ENCODE results near the gene KLHDC8A. TPM values are rescaled to one million over a fixed set of nuclear protein-coding genes. Genes with fewer than 3 reads are reported as not detected.
A peak's percentile ranks its signal among the peaks of the same experiment; 100 is the strongest.

The KLHDC8A gene
- total RNA-seq, 1 experiment from 2014 or later: not detected

DNA sequence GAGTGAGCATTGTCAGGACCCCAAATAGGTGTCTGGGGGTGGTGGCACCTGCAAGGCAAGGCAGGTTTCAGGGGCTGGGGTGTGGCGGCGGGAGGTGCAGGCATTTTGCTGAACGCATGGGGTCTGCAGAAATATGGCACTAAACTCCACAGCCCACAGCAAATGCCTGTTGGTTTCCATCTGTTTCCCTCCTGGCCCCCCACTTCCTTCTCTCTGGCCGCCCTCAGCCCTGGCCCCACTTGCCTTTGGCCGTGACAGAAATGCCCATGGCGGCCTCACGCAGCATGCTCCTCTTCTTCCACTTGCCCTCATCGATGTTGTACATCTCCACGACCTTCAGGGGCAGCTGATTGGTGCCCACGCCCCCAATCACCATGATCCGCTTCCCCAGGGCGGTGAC is 13.7 kb downstream of the KLHDC8A start:
- CTCF ChIA-PET: no interaction called here
- BruUV-seq (replicated peaks): no TSS peak
- H3K9me3 ChIP-seq (ENCODE audit: low read depth, low read length, poor library complexity, severe bottlenecking): no peaks in the 10 kb centered on the region
- H3K36me3 ChIP-seq (ENCODE audit: insufficient read depth, low read length, poor library complexity, severe bottlenecking): no peaks in the 10 kb centered on the region
- peaks cover 4% of the 10 kb centered on the region for H3K4me1 ChIP-seq (ENCODE audit: insufficient read depth, low read length, poor library complexity, severe bottlenecking)
- POLR2A ChIA-PET (ENCODE audit: low non-redundant PET): no interaction called here
- intact Hi-C loops (cut with micrococcal nuclease; ENCODE audit: unreplicated experiment): no loop called here
- H3K4me3 ChIP-seq (ENCODE audit: low read depth, low read length, poor library complexity, severe bottlenecking): peak overlapping the region; percentile 44
- no peak for DNase-seq (ENCODE audit: low spot score)
- no peak overlapping the region for H3K27ac ChIP-seq (ENCODE audit: low read depth, low read length, poor library complexity, severe bottlenecking)
- peaks cover 21% of the 10 kb centered on the region for H3K27me3 ChIP-seq (replicated peaks; ENCODE audit: insufficient read depth, low read depth, low read length, poor library complexity)
- TF ChIP-seq, protein P1, sequence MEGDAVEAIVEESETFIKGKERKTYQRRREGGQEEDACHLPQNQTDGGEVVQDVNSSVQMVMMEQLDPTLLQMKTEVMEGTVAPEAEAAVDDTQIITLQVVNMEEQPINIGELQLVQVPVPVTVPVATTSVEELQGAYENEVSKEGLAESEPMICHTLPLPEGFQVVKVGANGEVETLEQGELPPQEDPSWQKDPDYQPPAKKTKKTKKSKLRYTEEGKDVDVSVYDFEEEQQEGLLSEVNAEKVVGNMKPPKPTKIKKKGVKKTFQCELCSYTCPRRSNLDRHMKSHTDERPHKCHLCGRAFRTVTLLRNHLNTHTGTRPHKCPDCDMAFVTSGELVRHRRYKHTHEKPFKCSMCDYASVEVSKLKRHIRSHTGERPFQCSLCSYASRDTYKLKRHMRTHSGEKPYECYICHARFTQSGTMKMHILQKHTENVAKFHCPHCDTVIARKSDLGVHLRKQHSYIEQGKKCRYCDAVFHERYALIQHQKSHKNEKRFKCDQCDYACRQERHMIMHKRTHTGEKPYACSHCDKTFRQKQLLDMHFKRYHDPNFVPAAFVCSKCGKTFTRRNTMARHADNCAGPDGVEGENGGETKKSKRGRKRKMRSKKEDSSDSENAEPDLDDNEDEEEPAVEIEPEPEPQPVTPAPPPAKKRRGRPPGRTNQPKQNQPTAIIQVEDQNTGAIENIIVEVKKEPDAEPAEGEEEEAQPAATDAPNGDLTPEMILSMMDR (conservative IDR thresholded peaks at IDR 0.05; ENCODE audit: low read depth, low read length): no peak
- no peak for TF ChIP-seq EZH2 (IDR thresholded peaks at IDR 0.05; ENCODE audit: borderline replicate concordance, low read depth, low read length, poor library complexity, severe bottlenecking)

DNA sequence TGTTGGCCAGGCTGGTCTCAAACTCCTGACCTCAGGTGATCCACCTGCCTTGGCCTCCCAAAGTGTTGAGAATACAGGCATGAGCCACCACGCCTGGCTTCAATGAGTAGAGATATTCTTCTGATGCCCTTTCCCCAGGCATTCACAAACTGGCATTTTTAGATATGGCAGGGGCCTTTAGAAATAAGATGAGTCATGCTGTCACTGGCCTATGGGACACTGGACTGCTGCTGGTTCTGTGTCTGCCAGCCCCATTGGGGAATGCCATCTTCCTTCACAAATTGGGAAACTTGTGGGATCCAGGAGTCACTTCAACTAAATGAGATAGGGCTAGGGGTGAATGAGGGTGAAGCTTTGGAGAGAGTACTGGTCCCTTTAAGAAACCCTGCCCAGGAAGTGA is 16.0 kb downstream of the KLHDC8A start:
- ChIA-PET CTCF (no interaction called here), POLR2A (ENCODE audit: low non-redundant PET) (no interaction called here)
- H3K27ac ChIP-seq (ENCODE audit: low read depth, low read length, poor library complexity, severe bottlenecking): no peak overlapping the region
- no TSS peak for BruUV-seq (replicated peaks)
- no peak for DNase-seq (ENCODE audit: low spot score)
- H3K36me3 ChIP-seq (ENCODE audit: insufficient read depth, low read length, poor library complexity, severe bottlenecking): no peaks in the 10 kb centered on the region
- no peak overlapping the region for H3K4me3 ChIP-seq (ENCODE audit: low read depth, low read length, poor library complexity, severe bottlenecking)
- H3K9me3 ChIP-seq (ENCODE audit: low read depth, low read length, poor library complexity, severe bottlenecking): no peaks in the 10 kb centered on the region
- intact Hi-C loops (cut with micrococcal nuclease; ENCODE audit: unreplicated experiment): no loop called here
- peaks cover 4% of the 10 kb centered on the region for H3K4me1 ChIP-seq (ENCODE audit: insufficient read depth, low read length, poor library complexity, severe bottlenecking)
- peaks cover 21% of the 10 kb centered on the region for H3K27me3 ChIP-seq (replicated peaks; ENCODE audit: insufficient read depth, low read depth, low read length, poor library complexity)
- TF ChIP-seq EZH2 (IDR thresholded peaks at IDR 0.05; ENCODE audit: borderline replicate concordance, low read depth, low read length, poor library complexity, severe bottlenecking): no peak
- TF ChIP-seq, protein P1 (conservative IDR thresholded peaks at IDR 0.05; ENCODE audit: low read depth, low read length): no peak

DNA sequence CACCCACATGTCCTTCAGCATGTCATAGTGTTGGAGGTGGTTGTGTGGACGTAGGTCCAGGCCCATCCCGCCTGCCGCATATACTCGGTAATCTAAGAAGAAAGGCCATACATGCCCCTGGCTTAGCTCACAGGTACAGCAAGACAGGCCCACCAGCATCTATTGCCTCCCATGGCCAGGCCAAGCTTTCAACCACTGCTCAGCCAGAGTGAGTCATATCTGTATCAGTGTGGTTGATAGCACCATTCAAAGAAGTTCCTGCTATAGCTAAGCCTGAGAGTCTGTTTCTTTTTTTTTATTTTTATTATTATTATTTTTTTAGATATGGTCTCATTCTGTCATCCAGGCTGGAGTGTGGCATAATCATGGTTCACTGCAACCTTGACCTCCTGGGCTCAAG is 17.0 kb downstream of the KLHDC8A start:
- H3K4me1 ChIP-seq (ENCODE audit: insufficient read depth, low read length, poor library complexity, severe bottlenecking): peaks cover 4% of the 10 kb centered on the region
- ChIA-PET CTCF (no interaction called here), POLR2A (ENCODE audit: low non-redundant PET) (no interaction called here)
- no TSS peak for BruUV-seq (replicated peaks)
- no peaks in the 10 kb centered on the region for H3K36me3 ChIP-seq (ENCODE audit: insufficient read depth, low read length, poor library complexity, severe bottlenecking)
- no peak overlapping the region for H3K27ac ChIP-seq (ENCODE audit: low read depth, low read length, poor library complexity, severe bottlenecking)
- H3K4me3 ChIP-seq (ENCODE audit: low read depth, low read length, poor library complexity, severe bottlenecking): no peak overlapping the region
- peaks cover 17% of the 10 kb centered on the region for H3K27me3 ChIP-seq (replicated peaks; ENCODE audit: insufficient read depth, low read depth, low read length, poor library complexity)
- H3K9me3 ChIP-seq (ENCODE audit: low read depth, low read length, poor library complexity, severe bottlenecking): no peaks in the 10 kb centered on the region
- intact Hi-C loops (cut with micrococcal nuclease; ENCODE audit: unreplicated experiment): no loop called here
- TF ChIP-seq EZH2 (IDR thresholded peaks at IDR 0.05; ENCODE audit: borderline replicate concordance, low read depth, low read length, poor library complexity, severe bottlenecking): no peak
- TF ChIP-seq, protein P1 (conservative IDR thresholded peaks at IDR 0.05; ENCODE audit: low read depth, low read length): no peak
- DNase-seq (ENCODE audit: low spot score): no peak
